Loucy (cell line): ENCODE results near the gene BANK1.

Source experiments
- H2AFZ ChIP-seq: fragments of 200-600 bp; sonication (generic); 2 replicates; pipeline ENCODE4 v1.6.0; 2016; ENCODE audit warnings: antibody characterized with exemption, mild to moderate bottlenecking, low read length, moderate library complexity
- H3F3A ChIP-seq: fragments of 200-600 bp; 2 replicates; pipeline ENCODE4 v1.6.0; 2016; ENCODE audit warnings: antibody characterized with exemption, low read depth, mild to moderate bottlenecking
- H3K27me3 ChIP-seq: fragments of 200-600 bp; sonication (generic); 2 replicates; pipeline ENCODE4 v1.6.1; 2014; ENCODE audit warnings: low read length, mild to moderate bottlenecking; ENCODE audit not compliant: insufficient read depth, poor library complexity, severe bottlenecking
- H3K36me3 ChIP-seq: fragments of 200-600 bp; sonication (generic); 2 replicates; pipeline ENCODE4 v1.6.1; 2016; ENCODE audit warnings: low read length; ENCODE audit not compliant: insufficient read depth
- H3K4me1 ChIP-seq: fragments of 200-600 bp; sonication (generic); 2 replicates; pipeline ENCODE4 v1.5.1; 2014; ENCODE audit warnings: low read length, mild to moderate bottlenecking; ENCODE audit not compliant: insufficient read depth, poor library complexity, severe bottlenecking
- H3K4me2 ChIP-seq: fragments of 200-600 bp; sonication (generic); 2 replicates; pipeline ENCODE4 v1.6.0; 2014; ENCODE audit warnings: antibody characterized with exemption, low read length, low read depth, mild to moderate bottlenecking; ENCODE audit not compliant: poor library complexity, severe bottlenecking
- H3K4me3 ChIP-seq: fragments of 200-600 bp; sonication (generic); 2 replicates; pipeline ENCODE4 v1.5.1; 2014; ENCODE audit warnings: low read length, mild to moderate bottlenecking, mixed read lengths; ENCODE audit not compliant: poor library complexity, severe bottlenecking
- H3K79me2 ChIP-seq: fragments of 200-600 bp; sonication (generic); 2 replicates; pipeline ENCODE4 v1.6.1; 2014; ENCODE audit warnings: low read length; ENCODE audit not compliant: insufficient read depth
- H3K9ac ChIP-seq: fragments of 200-600 bp; sonication (generic); 2 replicates; pipeline ENCODE4 v1.6.0; 2014; ENCODE audit warnings: mild to moderate bottlenecking, low read depth, low read length, moderate library complexity; ENCODE audit not compliant: poor library complexity, severe bottlenecking
- H3K9me2 ChIP-seq: fragments of 200-600 bp; sonication (generic); replicated peaks from 2 replicates; pipeline ENCODE4 v1.6.1; 2016; ENCODE audit warnings: low read depth, low read length, mixed read lengths
- H3K9me3 ChIP-seq: fragments of 200-600 bp; sonication (generic); 2 replicates; pipeline ENCODE4 v1.6.1; 2014; ENCODE audit warnings: mild to moderate bottlenecking, antibody characterized with exemption, low read length, low read depth; ENCODE audit not compliant: insufficient read depth
- H4K20me1 ChIP-seq: fragments of 200-600 bp; sonication (generic); 2 replicates; pipeline ENCODE4 v1.6.0; 2014; ENCODE audit warnings: antibody characterized with exemption, low read length, mild to moderate bottlenecking; ENCODE audit not compliant: insufficient read depth, poor library complexity, severe bottlenecking
- EZH2phosphoT487 ChIP-seq: fragments of 200-600 bp; IDR thresholded peaks from 2 replicates; pipeline ENCODE4 v1.6.1; 2018; ENCODE audit warnings: antibody characterized with exemption, mild to moderate bottlenecking, moderate library complexity, borderline replicate concordance
- TF ChIP-seq, protein P1 (sequence below): fragments of 200-600 bp; sonication (generic); conservative IDR thresholded peaks from 2 replicates; pipeline ENCODE4 v1.5.1; 2014; ENCODE audit warnings: mild to moderate bottlenecking, antibody characterized with exemption, low read length

BANK1 gene

GRCh38 chr4:101792056-101792590, 1.6 kb downstream of the BANK1 start:
- Histone ChIP-seq H3K36me3 (no peaks in the 10 kb centered on the region), H3K4me1 (no peaks in the 10 kb centered on the region), H3K9ac (no peak overlapping the region), H3F3A (no peaks in the 10 kb centered on the region), H3K9me2 (no peaks in the 10 kb centered on the region), H3K79me2 (no peaks in the 10 kb centered on the region), H3K9me3 (no peaks in the 10 kb centered on the region), H4K20me1 (no peaks in the 10 kb centered on the region), H2AFZ (no peak overlapping the region), H3K4me3 (no peak overlapping the region), H3K27me3 (no peaks in the 10 kb centered on the region), H3K4me2 (no peak overlapping the region)
- TF ChIP-seq EZH2phosphoT487, result no peak
- TF ChIP-seq, protein P1, sequence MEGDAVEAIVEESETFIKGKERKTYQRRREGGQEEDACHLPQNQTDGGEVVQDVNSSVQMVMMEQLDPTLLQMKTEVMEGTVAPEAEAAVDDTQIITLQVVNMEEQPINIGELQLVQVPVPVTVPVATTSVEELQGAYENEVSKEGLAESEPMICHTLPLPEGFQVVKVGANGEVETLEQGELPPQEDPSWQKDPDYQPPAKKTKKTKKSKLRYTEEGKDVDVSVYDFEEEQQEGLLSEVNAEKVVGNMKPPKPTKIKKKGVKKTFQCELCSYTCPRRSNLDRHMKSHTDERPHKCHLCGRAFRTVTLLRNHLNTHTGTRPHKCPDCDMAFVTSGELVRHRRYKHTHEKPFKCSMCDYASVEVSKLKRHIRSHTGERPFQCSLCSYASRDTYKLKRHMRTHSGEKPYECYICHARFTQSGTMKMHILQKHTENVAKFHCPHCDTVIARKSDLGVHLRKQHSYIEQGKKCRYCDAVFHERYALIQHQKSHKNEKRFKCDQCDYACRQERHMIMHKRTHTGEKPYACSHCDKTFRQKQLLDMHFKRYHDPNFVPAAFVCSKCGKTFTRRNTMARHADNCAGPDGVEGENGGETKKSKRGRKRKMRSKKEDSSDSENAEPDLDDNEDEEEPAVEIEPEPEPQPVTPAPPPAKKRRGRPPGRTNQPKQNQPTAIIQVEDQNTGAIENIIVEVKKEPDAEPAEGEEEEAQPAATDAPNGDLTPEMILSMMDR, result no peak

DNA sequence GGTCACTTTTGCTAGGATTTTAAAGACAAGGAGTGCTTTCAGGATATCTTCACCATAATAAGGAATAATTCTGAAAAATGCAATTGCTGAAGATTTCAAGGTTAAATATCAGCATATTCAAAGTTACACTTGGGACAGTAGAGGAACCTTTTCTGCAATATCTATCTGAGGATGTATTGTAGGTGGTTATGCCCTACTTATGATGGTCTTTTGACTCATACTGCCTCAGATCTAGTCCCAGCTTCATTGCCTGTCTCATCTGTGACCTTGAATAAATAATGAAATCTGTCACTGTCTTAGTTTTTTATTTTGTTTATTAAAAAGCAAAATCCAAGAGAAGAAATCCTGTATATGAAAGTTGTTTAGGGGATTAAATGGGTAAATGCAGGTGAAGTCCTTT, 2.9 kb downstream of the BANK1 start:
- Histone ChIP-seq H3K9ac (no peak overlapping the region), H3F3A (no peaks in the 10 kb centered on the region), H3K4me3 (no peak overlapping the region), H3K9me3 (no peaks in the 10 kb centered on the region), H3K4me1 (no peaks in the 10 kb centered on the region), H3K27me3 (no peaks in the 10 kb centered on the region), H3K9me2 (no peaks in the 10 kb centered on the region), H4K20me1 (no peaks in the 10 kb centered on the region), H2AFZ (no peak overlapping the region), H3K79me2 (no peaks in the 10 kb centered on the region), H3K36me3 (no peaks in the 10 kb centered on the region), H3K4me2 (no peak overlapping the region)
- TF ChIP-seq, protein P1, result no peak
- TF ChIP-seq EZH2phosphoT487, result no peak

DNA sequence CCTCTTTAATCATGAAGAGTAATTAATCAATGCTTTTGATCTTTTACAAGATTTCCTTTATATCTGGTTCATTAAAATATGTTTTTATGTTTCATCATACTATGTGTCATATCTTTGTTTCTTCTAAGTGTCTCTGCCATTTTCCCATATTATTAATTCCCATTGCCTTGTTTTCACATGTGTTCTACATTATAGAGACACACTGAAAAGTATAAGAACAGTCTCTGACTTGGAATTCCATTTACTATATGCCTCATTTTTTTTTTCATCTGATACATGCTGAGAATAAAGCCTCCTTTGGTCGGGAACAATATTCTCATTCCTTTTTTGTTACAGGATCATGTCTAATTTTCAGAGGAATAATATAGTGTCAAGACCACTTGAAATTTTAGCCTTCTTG, 4.3 kb downstream of the BANK1 start:
- no peaks in the 10 kb centered on the region for H4K20me1 ChIP-seq
- H3K79me2 ChIP-seq, result no peaks in the 10 kb centered on the region
- H3F3A ChIP-seq, result no peaks in the 10 kb centered on the region
- no peak for TF ChIP-seq EZH2phosphoT487
- TF ChIP-seq, protein P1, result no peak
- no peaks in the 10 kb centered on the region for H3K9me3 ChIP-seq
- H3K27me3 ChIP-seq, result no peaks in the 10 kb centered on the region
- no peak overlapping the region; the same call in 1 of the 2 replicates for H2AFZ ChIP-seq
- H3K4me1 ChIP-seq, result no peaks in the 10 kb centered on the region
- no peaks in the 10 kb centered on the region for H3K9me2 ChIP-seq
- H3K36me3 ChIP-seq, result no peaks in the 10 kb centered on the region
- no peak overlapping the region for H3K9ac ChIP-seq
- H3K4me2 ChIP-seq, result no peak overlapping the region
- no peak overlapping the region for H3K4me3 ChIP-seq
